ENCODE results near the gene TMEM117. TPM values are rescaled to one million over a fixed set of nuclear protein-coding genes. Genes with fewer than 3 reads are reported as not detected.
"Not testable (repeated sequence)": the region's sequence is repeated elsewhere in the genome, so short reads cannot be mapped to it uniquely, and the experiment has no call there.

The TMEM117 gene
- total RNA-seq, 1 donor from 2014 or later = 0.80 TPM

DNA sequence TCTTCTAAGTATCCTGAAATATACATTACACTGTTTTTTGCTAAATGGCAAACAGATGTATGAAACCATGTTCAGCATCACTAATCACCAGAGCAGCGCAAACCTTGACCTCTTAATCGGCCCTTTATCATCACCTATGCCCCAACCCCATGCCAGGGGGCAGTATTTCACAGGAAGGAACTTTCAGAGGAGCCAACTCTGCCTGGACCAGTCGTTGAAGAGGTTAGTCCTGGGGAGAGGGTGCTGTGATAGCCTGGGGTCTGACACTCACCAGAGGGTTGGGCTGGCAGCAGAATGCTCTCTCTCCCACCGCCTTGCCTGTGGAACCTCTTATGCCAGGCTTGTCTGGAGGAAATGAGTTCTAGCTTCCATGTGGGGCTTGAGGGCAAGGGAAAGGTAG is 411.7 kb downstream of the TMEM117 start:
- H3K27me3 Mint-ChIP-seq (ENCODE audit: unreplicated experiment) = no peaks in the 10 kb centered on the region
- H3K36me3 Mint-ChIP-seq (ENCODE audit: low read depth, unreplicated experiment) = no peaks in the 10 kb centered on the region
- TF ChIP-seq, protein P1, sequence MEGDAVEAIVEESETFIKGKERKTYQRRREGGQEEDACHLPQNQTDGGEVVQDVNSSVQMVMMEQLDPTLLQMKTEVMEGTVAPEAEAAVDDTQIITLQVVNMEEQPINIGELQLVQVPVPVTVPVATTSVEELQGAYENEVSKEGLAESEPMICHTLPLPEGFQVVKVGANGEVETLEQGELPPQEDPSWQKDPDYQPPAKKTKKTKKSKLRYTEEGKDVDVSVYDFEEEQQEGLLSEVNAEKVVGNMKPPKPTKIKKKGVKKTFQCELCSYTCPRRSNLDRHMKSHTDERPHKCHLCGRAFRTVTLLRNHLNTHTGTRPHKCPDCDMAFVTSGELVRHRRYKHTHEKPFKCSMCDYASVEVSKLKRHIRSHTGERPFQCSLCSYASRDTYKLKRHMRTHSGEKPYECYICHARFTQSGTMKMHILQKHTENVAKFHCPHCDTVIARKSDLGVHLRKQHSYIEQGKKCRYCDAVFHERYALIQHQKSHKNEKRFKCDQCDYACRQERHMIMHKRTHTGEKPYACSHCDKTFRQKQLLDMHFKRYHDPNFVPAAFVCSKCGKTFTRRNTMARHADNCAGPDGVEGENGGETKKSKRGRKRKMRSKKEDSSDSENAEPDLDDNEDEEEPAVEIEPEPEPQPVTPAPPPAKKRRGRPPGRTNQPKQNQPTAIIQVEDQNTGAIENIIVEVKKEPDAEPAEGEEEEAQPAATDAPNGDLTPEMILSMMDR (IDR thresholded peaks at IDR 0.05; ENCODE audit: unreplicated experiment) = no peak
- no peak overlapping the region for H3K27ac Mint-ChIP-seq (ENCODE audit: unreplicated experiment)
- H3K4me3 Mint-ChIP-seq (ENCODE audit: unreplicated experiment) = no peak overlapping the region
- H3K4me1 Mint-ChIP-seq (ENCODE audit: unreplicated experiment) = no peaks in the 10 kb centered on the region
- H3K9me3 Mint-ChIP-seq (ENCODE audit: unreplicated experiment) = no peaks in the 10 kb centered on the region
- no peak for DNase-seq (ENCODE audit: low spot score)

- Mint-ChIP-seq H3K27ac (ENCODE audit: unreplicated experiment) (no peak overlapping the region), H3K4me3 (ENCODE audit: unreplicated experiment) (no peak overlapping the region), H3K9me3 (ENCODE audit: unreplicated experiment) (no peaks in the 10 kb centered on the region), H3K4me1 (ENCODE audit: unreplicated experiment) (no peaks in the 10 kb centered on the region), H3K36me3 (ENCODE audit: low read depth, unreplicated experiment) (no peaks in the 10 kb centered on the region), H3K27me3 (ENCODE audit: unreplicated experiment) (no peaks in the 10 kb centered on the region)
- TF ChIP-seq, protein P1 (IDR thresholded peaks at IDR 0.05; ENCODE audit: unreplicated experiment) = no peak
- no peak for DNase-seq (ENCODE audit: low spot score)
Measured at GRCh38 chr12:44248436-44248835, 412.6 kb downstream of the TMEM117 start.

- not testable (repeated sequence) for DNase-seq (ENCODE audit: low spot score); H3K4me3 Mint-ChIP-seq (ENCODE audit: unreplicated experiment); H3K4me1 Mint-ChIP-seq (ENCODE audit: unreplicated experiment); H3K27ac Mint-ChIP-seq (ENCODE audit: unreplicated experiment); H3K9me3 Mint-ChIP-seq (ENCODE audit: unreplicated experiment); H3K36me3 Mint-ChIP-seq (ENCODE audit: low read depth, unreplicated experiment); H3K27me3 Mint-ChIP-seq (ENCODE audit: unreplicated experiment)
Measured at GRCh38 chr12:44250440-44250839, 414.6 kb downstream of the TMEM117 start.

- H3K36me3 Mint-ChIP-seq (ENCODE audit: low read depth, unreplicated experiment) = no peaks in the 10 kb centered on the region
- H3K27ac Mint-ChIP-seq (ENCODE audit: unreplicated experiment) = no peak overlapping the region
- H3K9me3 Mint-ChIP-seq (ENCODE audit: unreplicated experiment) = no peaks in the 10 kb centered on the region
- no peak overlapping the region for H3K4me3 Mint-ChIP-seq (ENCODE audit: unreplicated experiment)
- TF ChIP-seq, protein P1 (IDR thresholded peaks at IDR 0.05; ENCODE audit: unreplicated experiment) = no peak
- DNase-seq (ENCODE audit: low spot score) = no peak
- no peaks in the 10 kb centered on the region for H3K4me1 Mint-ChIP-seq (ENCODE audit: unreplicated experiment)
- H3K27me3 Mint-ChIP-seq (ENCODE audit: unreplicated experiment) = no peaks in the 10 kb centered on the region
Measured at GRCh38 chr12:44253338-44253856, 417.5 kb downstream of the TMEM117 start.

GRCh38 chr12:44258246-44258645 is 422.4 kb downstream of the TMEM117 start:
- H3K27me3 Mint-ChIP-seq (ENCODE audit: unreplicated experiment) = no peaks in the 10 kb centered on the region
- DNase-seq (ENCODE audit: low spot score) = no peak
- no peak overlapping the region for H3K27ac Mint-ChIP-seq (ENCODE audit: unreplicated experiment)
- TF ChIP-seq, protein P1 (IDR thresholded peaks at IDR 0.05; ENCODE audit: unreplicated experiment) = no peak
- no peaks in the 10 kb centered on the region for H3K9me3 Mint-ChIP-seq (ENCODE audit: unreplicated experiment)
- H3K36me3 Mint-ChIP-seq (ENCODE audit: low read depth, unreplicated experiment) = no peaks in the 10 kb centered on the region
- no peaks in the 10 kb centered on the region for H3K4me1 Mint-ChIP-seq (ENCODE audit: unreplicated experiment)
- no peak overlapping the region for H3K4me3 Mint-ChIP-seq (ENCODE audit: unreplicated experiment)
